AG09309 (cell line): Measurements from ENCODE around the gene PCDHGA9.
"Not testable (repeated sequence)": the region's sequence is repeated elsewhere in the genome, so short reads cannot be mapped to it uniquely, and the experiment has no call there.

Source experiments
- DNase-seq: peaks from one replicate; pipeline ENCODE4 v3.0.0-alpha.2; 2010; ENCODE audit warnings: low read depth
- H3K4me3 ChIP-seq: 2 replicates; pipeline ENCODE4 v1.5.1; 2011; ENCODE audit warnings: mild to moderate bottlenecking, low read depth, low read length, moderate library complexity; ENCODE audit not compliant: control insufficient read depth
- TF ChIP-seq, protein P1 (sequence below): IDR thresholded peaks from 2 replicates; pipeline ENCODE4 v1.5.1; 2011; ENCODE audit warnings: mild to moderate bottlenecking, low read depth, low read length, inconsistent platforms; ENCODE audit not compliant: insufficient read depth, control insufficient read depth; ENCODE audit errors: missing control alignments

The PCDHGA9 gene

DNA sequence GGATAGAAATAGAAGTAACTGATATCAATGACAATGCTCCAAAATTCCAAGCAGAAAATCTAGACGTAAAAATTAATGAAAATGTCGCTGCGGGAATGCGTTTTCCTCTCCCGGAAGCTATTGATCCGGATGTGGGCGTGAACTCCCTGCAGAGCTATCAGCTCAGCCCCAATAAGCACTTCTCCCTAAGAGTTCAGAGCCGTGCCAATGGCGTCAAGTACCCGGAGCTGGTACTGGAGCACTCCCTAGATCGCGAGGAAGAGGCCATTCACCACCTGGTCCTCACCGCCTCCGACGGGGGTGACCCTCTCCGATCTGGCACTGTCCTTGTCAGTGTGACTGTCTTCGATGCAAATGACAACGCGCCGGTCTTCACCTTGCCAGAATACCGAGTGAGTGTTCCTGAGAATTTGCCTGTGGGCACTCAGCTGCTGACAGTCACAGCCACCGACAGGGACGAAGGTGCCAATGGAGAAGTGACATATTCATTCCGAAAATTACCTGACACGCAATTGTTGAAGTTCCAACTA, 11.0 kb downstream of the PCDHGA9 start:
- DNase-seq: no peak
- peak overlapping the region; percentile 25 for H3K4me3 ChIP-seq
- TF ChIP-seq, protein P1, sequence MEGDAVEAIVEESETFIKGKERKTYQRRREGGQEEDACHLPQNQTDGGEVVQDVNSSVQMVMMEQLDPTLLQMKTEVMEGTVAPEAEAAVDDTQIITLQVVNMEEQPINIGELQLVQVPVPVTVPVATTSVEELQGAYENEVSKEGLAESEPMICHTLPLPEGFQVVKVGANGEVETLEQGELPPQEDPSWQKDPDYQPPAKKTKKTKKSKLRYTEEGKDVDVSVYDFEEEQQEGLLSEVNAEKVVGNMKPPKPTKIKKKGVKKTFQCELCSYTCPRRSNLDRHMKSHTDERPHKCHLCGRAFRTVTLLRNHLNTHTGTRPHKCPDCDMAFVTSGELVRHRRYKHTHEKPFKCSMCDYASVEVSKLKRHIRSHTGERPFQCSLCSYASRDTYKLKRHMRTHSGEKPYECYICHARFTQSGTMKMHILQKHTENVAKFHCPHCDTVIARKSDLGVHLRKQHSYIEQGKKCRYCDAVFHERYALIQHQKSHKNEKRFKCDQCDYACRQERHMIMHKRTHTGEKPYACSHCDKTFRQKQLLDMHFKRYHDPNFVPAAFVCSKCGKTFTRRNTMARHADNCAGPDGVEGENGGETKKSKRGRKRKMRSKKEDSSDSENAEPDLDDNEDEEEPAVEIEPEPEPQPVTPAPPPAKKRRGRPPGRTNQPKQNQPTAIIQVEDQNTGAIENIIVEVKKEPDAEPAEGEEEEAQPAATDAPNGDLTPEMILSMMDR: no peak

- H3K4me3 ChIP-seq, DNase-seq: not testable (repeated sequence)
Measured at GRCh38 chr5:141414548-141415274, 12.1 kb downstream of the PCDHGA9 start.

DNA sequence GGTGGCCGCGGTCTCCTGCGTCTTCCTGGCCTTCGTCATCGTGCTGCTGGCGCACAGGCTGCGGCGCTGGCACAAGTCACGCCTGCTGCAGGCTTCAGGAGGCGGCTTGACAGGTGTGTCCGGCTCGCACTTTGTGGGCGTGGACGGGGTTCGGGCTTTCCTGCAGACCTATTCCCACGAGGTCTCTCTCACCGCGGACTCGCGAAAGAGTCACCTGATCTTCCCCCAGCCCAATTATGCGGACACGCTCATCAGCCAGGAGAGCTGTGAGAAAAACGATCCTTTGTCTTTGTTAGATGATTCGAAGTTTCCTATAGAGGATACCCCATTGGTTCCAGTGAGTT, 12.7 kb downstream of the PCDHGA9 start:
- not testable (repeated sequence) for H3K4me3 ChIP-seq, DNase-seq

DNA sequence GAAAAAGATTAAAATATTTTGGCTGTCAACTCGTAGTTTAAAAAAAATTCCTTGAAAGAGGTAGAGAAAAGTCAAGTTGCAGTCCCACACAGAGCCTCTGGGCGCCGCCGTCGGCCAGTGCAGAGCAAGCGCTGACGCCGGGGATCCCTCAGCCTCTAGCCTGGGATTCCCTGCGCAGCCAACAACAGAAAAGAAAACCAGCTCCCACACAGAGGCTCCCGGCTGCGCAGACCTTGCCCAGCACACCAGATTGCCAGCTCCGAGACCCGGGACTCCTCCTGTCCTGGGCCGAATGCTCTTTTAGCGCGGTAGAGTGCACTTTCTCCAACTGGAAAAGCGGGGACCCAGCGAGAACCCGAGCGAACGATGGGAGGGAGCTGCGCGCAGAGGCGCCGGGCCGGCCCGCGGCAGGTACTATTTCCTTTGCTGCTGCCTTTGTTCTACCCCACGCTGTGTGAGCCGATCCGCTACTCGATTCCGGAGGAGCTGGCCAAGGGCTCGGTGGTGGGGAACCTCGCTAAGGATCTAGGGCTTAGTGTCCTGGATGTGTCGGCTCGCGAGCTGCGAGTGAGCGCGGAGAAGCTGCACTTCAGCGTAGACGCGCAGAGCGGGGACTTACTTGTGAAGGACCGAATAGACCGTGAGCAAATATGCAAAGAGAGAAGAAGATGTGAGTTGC, 15.1 kb downstream of the PCDHGA9 start, which contains the start of gene PCDHGB7:
Gene PCDHGB7, plus strand, starts transcription at position 184 of the 679 bp plus-strand sequence. Its CDS starts 183 bp downstream, at position 367.
- peak within 1 kb of the TSS; percentile 46 for H3K4me3 ChIP-seq
- DNase-seq: not testable (repeated sequence)
- TF ChIP-seq, protein P1: peak; percentile 76

DNA sequence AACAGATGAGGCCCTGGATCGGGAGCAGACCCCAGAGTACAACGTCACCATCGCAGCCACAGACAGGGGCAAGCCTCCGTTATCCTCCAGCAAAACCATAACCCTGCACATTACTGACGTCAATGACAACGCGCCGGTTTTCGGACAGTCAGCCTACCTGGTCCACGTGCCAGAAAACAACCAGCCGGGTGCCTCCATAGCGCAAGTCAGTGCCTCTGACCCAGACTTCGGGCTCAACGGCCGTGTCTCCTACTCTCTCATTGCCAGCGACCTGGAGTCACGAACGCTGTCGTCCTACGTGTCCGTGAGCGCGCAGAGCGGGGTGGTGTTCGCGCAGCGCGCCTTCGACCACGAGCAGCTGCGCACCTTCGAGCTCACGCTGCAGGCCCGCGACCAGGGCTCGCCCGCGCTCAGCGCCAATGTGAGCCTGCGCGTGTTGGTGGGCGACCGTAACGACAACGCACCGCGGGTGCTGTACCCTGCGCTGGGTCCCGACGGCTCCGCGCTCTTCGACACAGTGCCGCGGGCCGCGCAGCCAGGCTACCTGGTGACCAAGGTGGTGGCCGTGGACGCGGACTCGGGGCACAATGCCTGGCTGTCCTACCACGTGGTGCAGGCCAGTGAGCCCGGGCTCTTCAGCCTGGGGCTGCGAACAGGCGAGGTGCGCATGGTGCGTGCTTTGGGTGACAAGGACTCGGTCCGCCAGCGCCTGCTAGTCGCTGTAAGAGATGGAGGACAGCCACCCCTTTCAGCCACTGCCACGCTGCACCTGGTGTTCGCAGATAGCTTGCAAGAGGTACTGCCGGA, 16.7 kb downstream of the PCDHGA9 start:
- no peak overlapping the region for H3K4me3 ChIP-seq
- no peak for DNase-seq
- TF ChIP-seq, protein P1: no peak

GRCh38 chr5:141420855-141421488, 18.4 kb downstream of the PCDHGA9 start, which contains the start of gene PCDHGA11:
Gene PCDHGA11, plus strand, starts transcription at chr5:141421051. Its CDS starts 177 bp downstream, at chr5:141421228.
- TF ChIP-seq, protein P1: peak; percentile 52
- H3K4me3 ChIP-seq: peak within 1 kb of the TSS; percentile 20
- no peak for DNase-seq

DNA sequence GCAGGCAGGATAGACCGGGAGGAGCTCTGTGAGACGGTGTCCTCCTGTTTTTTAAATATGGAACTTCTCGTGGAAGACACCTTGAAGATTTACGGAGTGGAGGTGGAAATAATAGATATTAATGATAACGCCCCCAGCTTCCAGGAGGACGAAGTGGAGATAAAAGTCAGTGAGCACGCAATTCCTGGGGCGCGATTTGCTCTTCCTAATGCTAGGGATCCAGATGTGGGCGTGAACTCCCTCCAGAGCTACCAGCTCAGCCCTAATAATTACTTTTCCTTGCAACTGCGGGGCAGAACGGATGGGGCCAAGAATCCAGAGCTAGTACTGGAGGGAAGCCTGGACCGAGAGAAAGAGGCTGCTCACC, 18.9 kb downstream of the PCDHGA9 start:
- no peak for DNase-seq
- H3K4me3 ChIP-seq: peak overlapping the region; percentile 20; the same call in 1 of the 2 replicates
- TF ChIP-seq, protein P1: no peak
